CD4-positive, alpha-beta T cell treated with Interleukin-17A for 4 hours (primary cell): ENCODE data around the gene ENTPD5.
"Not testable (repeated sequence)": the region's sequence is repeated elsewhere in the genome, so short reads cannot be mapped to it uniquely, and the experiment has no call there.

Source experiments
- DNase-seq: peaks from one replicate; pipeline ENCODE4 v3.0.0-alpha.2; 2020; ENCODE audit warnings: mixed read lengths

The ENTPD5 gene

DNA sequence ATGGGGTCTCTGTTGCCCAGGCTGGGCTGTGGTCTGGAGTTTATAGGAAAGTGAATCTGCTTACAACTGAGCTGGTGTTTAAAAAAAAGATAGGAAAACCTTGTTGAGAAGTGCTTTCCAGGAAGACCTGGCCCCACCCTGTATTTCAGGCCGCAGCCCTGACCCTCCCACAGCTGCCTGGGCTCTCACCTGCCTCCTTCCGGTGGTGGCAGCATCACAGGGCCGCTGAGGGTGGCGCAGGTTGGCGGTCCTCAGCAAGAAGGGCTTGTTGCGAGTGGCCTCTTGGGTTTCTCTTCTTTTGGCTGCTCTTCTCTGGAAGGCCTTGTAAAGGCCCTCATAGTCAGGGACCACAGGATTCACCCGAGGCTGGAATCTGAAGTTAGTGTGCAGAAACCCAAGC lies 76.9 kb downstream of the ENTPD5 start:
- no peak for DNase-seq

DNA sequence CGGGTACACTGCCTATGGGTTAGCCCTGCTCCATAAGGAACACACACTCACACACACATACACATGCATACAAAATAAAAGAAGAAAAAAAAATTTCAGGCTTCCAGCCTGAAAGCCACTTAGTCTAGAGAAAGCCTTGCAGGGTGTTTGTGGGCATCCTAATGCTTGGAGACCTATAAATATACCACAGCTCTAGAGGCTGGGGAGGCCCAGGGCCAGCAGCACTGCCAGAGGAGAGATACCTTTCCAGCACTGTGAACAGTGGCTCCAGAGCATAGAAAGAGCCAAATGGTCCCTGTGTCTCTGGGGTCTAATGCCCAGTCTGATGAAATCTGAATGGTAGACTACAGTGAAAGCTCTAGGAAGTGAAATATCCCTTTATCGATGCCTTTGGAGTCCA lies 82.1 kb downstream of the ENTPD5 start:
- DNase-seq, result no peak

GRCh38 chr14:73936548-73936947 lies 82.5 kb downstream of the ENTPD5 start:
- no peak for DNase-seq

GRCh38 chr14:73935666-73936065 lies 83.4 kb downstream of the ENTPD5 start:
- DNase-seq, result no peak

DNA sequence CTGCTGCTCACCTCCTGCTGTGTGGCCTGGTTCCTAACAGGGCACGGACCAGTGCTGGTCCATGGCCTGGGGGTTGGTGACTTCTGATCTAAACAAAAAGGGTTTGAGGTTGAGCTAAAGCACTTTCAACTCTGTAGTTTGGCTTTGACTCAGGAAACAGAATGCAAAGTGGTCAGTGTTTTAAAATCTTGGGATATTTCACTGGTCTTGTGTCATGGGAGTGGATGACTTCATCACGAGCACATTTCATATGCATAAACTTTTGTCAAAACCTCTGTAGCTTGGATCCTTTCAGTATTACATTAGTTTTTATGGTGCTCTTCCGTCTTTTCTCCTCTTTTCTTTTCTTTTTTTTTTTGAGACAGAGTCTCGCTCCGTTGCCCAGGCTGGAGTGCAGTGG lies 94.8 kb downstream of the ENTPD5 start:
- no peak for DNase-seq

DNA sequence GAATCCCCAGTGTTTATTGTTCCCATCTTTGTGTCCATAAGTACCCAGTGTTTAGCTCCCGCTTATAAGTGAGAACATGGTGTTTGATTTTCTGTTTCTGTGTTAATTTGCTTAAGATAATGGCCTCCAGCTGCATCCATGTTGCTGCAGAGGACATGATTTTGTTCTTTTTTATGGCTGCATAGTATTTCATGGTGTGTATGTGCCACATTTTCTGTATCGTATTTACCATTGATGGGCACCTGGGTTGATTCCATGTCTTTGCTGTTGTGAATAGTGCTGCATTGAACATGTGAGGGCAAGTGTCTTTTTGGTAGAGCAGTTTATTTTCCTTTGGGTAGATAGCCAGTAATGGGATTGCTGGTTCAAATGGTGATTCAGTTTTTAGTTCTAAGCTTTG lies 99.6 kb downstream of the ENTPD5 start:
- DNase-seq, result not testable (repeated sequence)

- no peak for DNase-seq
Measured at GRCh38 chr14:73916324-73916723, 102.8 kb downstream of the ENTPD5 start.

DNA sequence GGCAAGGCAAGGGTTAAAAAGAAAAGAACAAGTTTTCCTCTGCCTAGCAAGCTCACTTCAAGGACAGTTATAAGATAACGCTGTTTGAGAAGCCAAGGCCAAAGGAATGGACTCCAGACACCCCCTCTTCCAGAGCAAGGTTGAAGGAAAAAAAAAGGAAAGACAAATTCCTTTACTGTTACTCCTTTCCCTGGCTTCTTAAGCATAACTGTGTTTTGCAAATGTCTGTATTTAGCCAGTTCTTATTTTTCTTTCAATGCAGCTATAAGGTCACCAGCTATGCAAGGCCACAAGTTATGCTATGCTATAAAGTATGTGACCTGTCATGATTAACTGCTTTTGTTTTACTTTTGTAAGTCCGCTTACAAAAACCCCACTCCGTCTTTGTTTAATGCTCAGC lies 105.8 kb downstream of the ENTPD5 start:
- DNase-seq, result no peak

GRCh38 chr14:73909681-73910080 lies 109.4 kb downstream of the ENTPD5 start:
- DNase-seq, result no peak
